ENCODE measurements around the gene PKN2.

GRCh38 chr1:88708011-88708410 is 23.9 kb downstream of the PKN2 start:
- TF ChIP-seq CTCF (conservative IDR thresholded peaks at IDR 0.05 in 1 of 2, IDR thresholded peaks at IDR 0.05 in 1 of 2; ENCODE audit: low read depth in 1 of 2, low read length in 2 of 2) (no peak), EZH2 (IDR thresholded peaks at IDR 0.05; ENCODE audit: low read length, missing control alignments) (no peak)

All from fibroblast of lung (primary cell).